H1 (cell line): ENCODE measurements around the gene BHLHE23.

Experiments
- CBX8 ChIP-seq: fragments of 300-800, 300-1000 bp; sonication (generic); IDR thresholded peaks from 2 replicates; pipeline ENCODE4 v1.7.1; 2016; ENCODE audit warnings: low read depth, low read length, borderline replicate concordance
- CREB1 ChIP-seq: IDR thresholded peaks from 2 replicates; pipeline ENCODE4 v1.6.1; 2012; ENCODE audit warnings: inconsistent platforms
- CTCF ChIP-seq, 3 experiments: IDR thresholded peaks; 1 replicate in 2 of 3; 2 replicates in 1 of 3; pipeline versions ENCODE4 v1.5.1 to v1.6.1; 2011; ENCODE audit warnings: low read length in 3 of 3, mild to moderate bottlenecking in 3 of 3, inconsistent platforms in 2 of 3, low read depth in 1 of 3, moderate library complexity in 1 of 3; ENCODE audit not compliant: insufficient read depth in 1 of 3; ENCODE audit errors: control extremely low read depth in 1 of 3
- EZH2 ChIP-seq: fragments of 200-600 bp; sonication (generic); IDR thresholded peaks from 2 replicates; pipeline ENCODE4 v1.7.1; 2012; ENCODE audit warnings: low read depth, mild to moderate bottlenecking, moderate library complexity, low read length, inconsistent platforms; ENCODE audit not compliant: severe bottlenecking
- JUND ChIP-seq: IDR thresholded peaks from 2 replicates; pipeline ENCODE4 v1.6.1; 2011; ENCODE audit warnings: mild to moderate bottlenecking, improper control_type of control experiment, low read length
- MAFK ChIP-seq: IDR thresholded peaks from 2 replicates; pipeline ENCODE4 v1.6.1; 2012; ENCODE audit warnings: low read depth, mild to moderate bottlenecking, improper control_type of control experiment, low read length
- MAX ChIP-seq: IDR thresholded peaks from 2 replicates; pipeline ENCODE4 v1.6.1; 2012; ENCODE audit warnings: inconsistent platforms
- SP1 ChIP-seq: IDR thresholded peaks from 2 replicates; pipeline ENCODE4 v1.6.1; 2011; ENCODE audit warnings: low read depth, low read length
- YY1 ChIP-seq: IDR thresholded peaks from 2 replicates; pipeline ENCODE4 v1.6.1; 2011; ENCODE audit warnings: low read depth, mild to moderate bottlenecking, low read length

- TF ChIP-seq CTCF (IDR thresholded peaks at IDR 0.05; ENCODE audit: control extremely low read depth in 1 of 3, insufficient read depth in 1 of 3, low read depth in 1 of 3, low read length in 3 of 3) = no peak
- TF ChIP-seq MAFK = no peak
- TF ChIP-seq SP1 = no peak
- no peak for TF ChIP-seq EZH2
- TF ChIP-seq CREB1 = no peak
- no peak for TF ChIP-seq JUND
- TF ChIP-seq MAX = no peak
- TF ChIP-seq YY1 = no peak
- no peak for TF ChIP-seq CBX8
Measured at GRCh38 chr20:63024573-63025392, 18.0 kb upstream of the BHLHE23 start.
